ENCODE data around the gene CTSO.
"Not testable (repeated sequence)": the region's sequence is repeated elsewhere in the genome, so short reads cannot be mapped to it uniquely, and the experiment has no call there.

The CTSO gene

DNA sequence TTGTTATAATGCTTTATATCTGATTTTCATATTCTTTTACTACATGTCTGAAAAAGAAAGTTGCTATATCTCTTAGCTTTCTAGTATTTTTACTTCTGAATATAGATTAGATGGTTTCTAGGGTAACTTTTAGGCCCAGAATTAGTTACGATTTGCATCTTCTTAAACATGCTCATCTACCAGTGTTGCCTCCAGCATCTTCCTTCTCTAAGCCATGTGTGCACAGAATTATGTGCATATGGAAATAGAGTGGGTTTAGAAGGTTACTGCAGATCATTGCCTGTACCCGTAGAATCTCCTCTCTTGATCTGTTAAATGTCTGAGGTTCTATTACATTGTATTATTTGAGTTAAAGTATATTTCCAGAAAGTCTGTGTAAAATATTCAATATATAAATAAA, 52.7 kb downstream of the CTSO start:
- no peak overlapping the region for H3K4me3 ChIP-seq (ENCODE audit: low read length)
- TF ChIP-seq CTCF (IDR thresholded peaks at IDR 0.05; ENCODE audit: insufficient read depth, low read depth, low read length, missing control alignments): no peak
- DNase-seq (ENCODE audit: low read depth): no peak

DNA sequence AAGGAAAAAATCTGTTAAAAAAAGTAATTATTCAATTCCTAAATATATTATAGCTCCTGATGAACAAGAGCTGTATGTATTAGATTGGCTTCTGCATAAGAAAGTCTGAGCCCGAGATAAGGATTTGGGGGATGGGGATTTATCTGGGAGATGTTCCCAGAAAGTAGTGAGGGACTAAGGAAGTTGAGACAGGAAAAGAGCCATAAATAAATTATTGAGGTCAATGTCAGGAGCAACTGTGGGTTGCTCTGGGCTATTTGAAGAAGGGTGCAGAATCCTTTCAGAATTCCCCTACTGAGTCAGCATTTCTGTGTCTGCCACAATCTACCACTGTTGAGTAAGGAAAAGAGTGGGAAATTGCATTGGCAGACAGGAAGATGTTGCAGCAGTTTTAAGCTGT, 53.3 kb downstream of the CTSO start:
- no peak for TF ChIP-seq CTCF (IDR thresholded peaks at IDR 0.05; ENCODE audit: insufficient read depth, low read depth, low read length, missing control alignments)
- DNase-seq (ENCODE audit: low read depth): peak; percentile 66

DNA sequence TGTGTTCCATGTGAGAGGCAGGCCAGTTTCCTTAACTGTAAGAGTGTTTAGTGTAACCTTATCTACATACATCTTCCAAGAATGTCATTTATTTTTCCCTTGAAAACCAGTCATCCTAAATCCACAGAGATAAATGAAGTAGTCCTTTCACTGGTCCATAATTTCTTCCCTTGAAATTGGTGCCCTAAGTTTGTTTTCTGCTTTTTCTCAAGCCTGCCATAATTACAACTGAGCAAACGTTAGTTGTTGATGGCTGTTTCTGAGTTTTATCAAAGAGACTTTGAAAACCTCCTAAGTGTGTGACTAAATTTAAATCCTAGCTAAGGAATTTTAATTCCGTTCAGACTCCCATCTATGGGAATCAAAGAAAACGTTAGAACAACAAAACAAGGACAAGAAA, 53.8 kb downstream of the CTSO start:
- TF ChIP-seq CTCF (IDR thresholded peaks at IDR 0.05; ENCODE audit: insufficient read depth, low read depth, low read length, missing control alignments): no peak
- no peak overlapping the region for H3K4me3 ChIP-seq (ENCODE audit: low read length)
- DNase-seq (ENCODE audit: low read depth): no peak

More for the DNA sequence above, 53.3 kb downstream of the CTSO start:
- no peak overlapping the region for H3K4me3 ChIP-seq (ENCODE audit: low read length)

DNA sequence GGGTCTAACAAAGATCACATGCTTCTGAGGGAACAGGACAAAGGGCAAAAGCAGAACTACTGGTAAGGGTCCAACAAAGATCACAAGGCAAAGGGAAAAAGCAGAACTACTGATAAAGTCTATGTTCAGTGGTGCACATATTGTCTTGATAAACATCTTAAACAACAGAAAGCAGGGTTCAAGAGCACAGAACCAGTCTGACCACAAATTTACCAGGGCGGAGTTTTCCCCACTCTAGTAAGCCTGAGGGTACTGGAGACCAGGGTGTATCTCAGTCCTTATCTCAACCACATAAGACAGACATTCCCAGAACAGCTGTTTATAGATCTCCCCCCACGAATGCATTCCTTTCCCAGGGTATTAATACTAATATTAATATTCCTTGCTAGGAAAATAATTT, 55.3 kb downstream of the CTSO start:
- not testable (repeated sequence) for DNase-seq (ENCODE audit: low read depth); H3K4me3 ChIP-seq (ENCODE audit: low read length)

DNA sequence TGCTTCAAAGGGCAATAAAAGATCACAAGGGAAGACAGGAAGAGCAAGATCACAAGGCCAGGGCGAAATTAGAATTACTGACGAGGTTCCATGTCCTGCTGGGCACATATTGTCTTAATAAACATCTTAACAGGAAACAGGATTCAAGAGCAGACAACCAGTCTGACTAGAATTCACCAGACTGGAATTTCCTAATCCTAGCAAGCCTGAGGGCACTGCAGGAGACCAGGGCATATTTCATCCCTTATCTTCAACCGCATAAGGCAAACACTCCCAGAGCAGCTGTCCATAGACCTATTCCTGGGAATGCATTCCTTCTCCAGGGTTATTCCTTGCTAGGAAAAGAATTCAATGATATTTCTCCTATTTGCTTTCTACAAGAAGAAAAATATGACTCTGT, 62.6 kb downstream of the CTSO start:
- DNase-seq (ENCODE audit: low read depth): peak; percentile 36
- TF ChIP-seq CTCF (IDR thresholded peaks at IDR 0.05; ENCODE audit: insufficient read depth, low read depth, low read length, missing control alignments): no peak
- H3K4me3 ChIP-seq (ENCODE audit: low read length): no peak overlapping the region

DNA sequence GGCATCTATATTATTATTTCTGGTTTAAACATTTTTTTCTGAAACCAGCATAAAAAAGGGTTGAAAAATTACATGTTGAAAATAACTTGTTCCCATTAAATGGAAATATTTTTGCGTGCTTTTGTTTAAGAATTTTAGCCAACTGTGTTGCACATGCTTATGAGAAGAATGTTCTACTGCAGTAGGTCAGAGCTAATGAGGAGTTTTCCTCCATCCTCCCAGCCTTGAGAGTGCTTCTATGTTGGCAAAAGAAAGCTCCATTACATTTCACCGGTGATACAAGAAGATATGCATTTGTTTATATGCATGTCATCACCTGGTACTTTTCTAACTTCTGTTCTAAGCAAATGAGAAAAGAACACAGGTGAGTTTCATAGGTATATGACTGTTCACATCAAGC, 63.7 kb downstream of the CTSO start:
- no peak for DNase-seq (ENCODE audit: low read depth)
- no peak for TF ChIP-seq CTCF (IDR thresholded peaks at IDR 0.05; ENCODE audit: insufficient read depth, low read depth, low read length, missing control alignments)
- H3K4me3 ChIP-seq (ENCODE audit: low read length): no peak overlapping the region

- TF ChIP-seq CTCF (IDR thresholded peaks at IDR 0.05; ENCODE audit: insufficient read depth, low read depth, low read length, missing control alignments): no peak
- peak; percentile 81 for DNase-seq (ENCODE audit: low read depth)
Measured at GRCh38 chr4:155889031-155889793, 64.5 kb downstream of the CTSO start.

More at GRCh38 chr4:155889031-155889793, 64.5 kb downstream of the CTSO start:
- no peak overlapping the region for H3K4me3 ChIP-seq (ENCODE audit: low read length)
